ENCODE results near the gene NANP. TPM values are rescaled to one million over a fixed set of nuclear protein-coding genes. Genes with fewer than 3 reads are reported as not detected.

NANP gene
- total and polyA plus RNA-seq, 2 of the 13 experiments (the other 11 are each of a cell fraction or from before 2014, with no cell fraction given): 8.9 to 21.5 TPM

DNA sequence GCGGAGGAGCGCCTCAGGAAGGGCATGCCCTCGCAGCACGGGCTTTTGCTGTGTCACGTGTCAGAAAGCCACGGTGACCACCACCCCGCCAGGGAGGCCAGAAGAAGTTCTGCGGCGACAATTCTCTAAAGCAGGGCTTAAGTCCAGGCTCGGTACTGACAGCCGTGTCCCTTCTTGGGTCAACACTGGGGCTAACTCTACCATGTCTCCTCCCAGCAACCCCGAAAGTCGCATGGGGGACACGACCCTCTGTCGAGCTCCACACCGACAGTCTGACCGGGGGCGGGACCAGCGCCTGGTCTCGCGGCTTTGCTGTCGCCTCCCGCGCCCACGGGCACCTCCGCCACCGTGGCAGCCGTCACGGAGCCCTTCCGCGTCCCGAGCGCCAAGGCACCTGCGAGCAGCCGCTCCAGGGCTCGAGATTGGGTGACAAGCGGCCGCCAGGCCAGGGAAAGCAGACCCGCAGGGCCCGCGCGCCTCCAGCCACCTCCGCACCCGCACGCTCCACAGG is 534 bp downstream of the NANP start (continued):
- TF ChIP-seq, protein P1, sequence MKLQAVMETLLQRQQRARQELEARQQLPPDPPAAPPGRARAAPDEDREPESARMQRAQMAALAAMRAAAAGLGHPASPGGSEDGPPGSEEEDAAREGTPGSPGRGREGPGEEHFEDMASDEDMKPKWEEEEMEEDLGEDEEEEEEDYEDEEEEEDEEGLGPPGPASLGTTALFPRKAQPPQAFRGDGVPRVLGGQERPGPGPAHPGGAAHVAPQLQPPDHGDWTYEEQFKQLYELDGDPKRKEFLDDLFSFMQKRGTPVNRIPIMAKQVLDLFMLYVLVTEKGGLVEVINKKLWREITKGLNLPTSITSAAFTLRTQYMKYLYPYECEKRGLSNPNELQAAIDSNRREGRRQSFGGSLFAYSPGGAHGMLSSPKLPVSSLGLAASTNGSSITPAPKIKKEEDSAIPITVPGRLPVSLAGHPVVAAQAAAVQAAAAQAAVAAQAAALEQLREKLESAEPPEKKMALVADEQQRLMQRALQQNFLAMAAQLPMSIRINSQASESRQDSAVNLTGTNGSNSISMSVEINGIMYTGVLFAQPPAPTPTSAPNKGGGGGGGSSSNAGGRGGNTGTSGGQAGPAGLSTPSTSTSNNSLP (IDR thresholded peaks at IDR 0.05; ENCODE audit: low read depth, low read length): no peak
- TF ChIP-seq NFYB (CRISPR knock-in tag; IDR thresholded peaks at IDR 0.05) (0 out of 2 replicates have a peak, but pooled peaks have one; percentile 12), SIN3B (IDR thresholded peaks at IDR 0.05; ENCODE audit: low read length) (0 out of 2 replicates have a peak, but pooled peaks have one; percentile 21), ZNF547 (CRISPR knock-in tag; IDR thresholded peaks at IDR 0.05) (peak; percentile 76; the same call in 1 of the 2 replicates), ZNF431 (CRISPR knock-in tag; IDR thresholded peaks at IDR 0.05; ENCODE audit: borderline replicate concordance, low read depth) (peak; percentile 68; the same call in 1 of the 2 replicates), HOXD1 (CRISPR knock-in tag; IDR thresholded peaks at IDR 0.05) (peak; percentile 14; the same call in 1 of the 2 replicates), DPF2 (CRISPR knock-in tag; IDR thresholded peaks at IDR 0.05; ENCODE audit: borderline replicate concordance, low read depth) (0 out of 2 replicates have a peak, but pooled peaks have one; percentile 16), ZNF230 (CRISPR knock-in tag; IDR thresholded peaks at IDR 0.05) (no peak), ZNF329 (CRISPR knock-in tag; IDR thresholded peaks at IDR 0.05; ENCODE audit: low read depth) (peak; percentile 80), FOXA3 (CRISPR knock-in tag; IDR thresholded peaks at IDR 0.05) (no peak), CBX1 (IDR thresholded peaks at IDR 0.05; ENCODE audit: low read depth) (no peak), HES4 (CRISPR knock-in tag; IDR thresholded peaks at IDR 0.05; ENCODE audit: borderline replicate concordance) (no peak)
- TF ChIP-seq, protein P2, sequence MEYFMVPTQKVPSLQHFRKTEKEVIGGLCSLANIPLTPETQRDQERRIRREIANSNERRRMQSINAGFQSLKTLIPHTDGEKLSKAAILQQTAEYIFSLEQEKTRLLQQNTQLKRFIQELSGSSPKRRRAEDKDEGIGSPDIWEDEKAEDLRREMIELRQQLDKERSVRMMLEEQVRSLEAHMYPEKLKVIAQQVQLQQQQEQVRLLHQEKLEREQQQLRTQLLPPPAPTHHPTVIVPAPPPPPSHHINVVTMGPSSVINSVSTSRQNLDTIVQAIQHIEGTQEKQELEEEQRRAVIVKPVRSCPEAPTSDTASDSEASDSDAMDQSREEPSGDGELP (IDR thresholded peaks at IDR 0.05; ENCODE audit: borderline replicate concordance, low read depth): no peak
- TF ChIP-seq, protein P3, sequence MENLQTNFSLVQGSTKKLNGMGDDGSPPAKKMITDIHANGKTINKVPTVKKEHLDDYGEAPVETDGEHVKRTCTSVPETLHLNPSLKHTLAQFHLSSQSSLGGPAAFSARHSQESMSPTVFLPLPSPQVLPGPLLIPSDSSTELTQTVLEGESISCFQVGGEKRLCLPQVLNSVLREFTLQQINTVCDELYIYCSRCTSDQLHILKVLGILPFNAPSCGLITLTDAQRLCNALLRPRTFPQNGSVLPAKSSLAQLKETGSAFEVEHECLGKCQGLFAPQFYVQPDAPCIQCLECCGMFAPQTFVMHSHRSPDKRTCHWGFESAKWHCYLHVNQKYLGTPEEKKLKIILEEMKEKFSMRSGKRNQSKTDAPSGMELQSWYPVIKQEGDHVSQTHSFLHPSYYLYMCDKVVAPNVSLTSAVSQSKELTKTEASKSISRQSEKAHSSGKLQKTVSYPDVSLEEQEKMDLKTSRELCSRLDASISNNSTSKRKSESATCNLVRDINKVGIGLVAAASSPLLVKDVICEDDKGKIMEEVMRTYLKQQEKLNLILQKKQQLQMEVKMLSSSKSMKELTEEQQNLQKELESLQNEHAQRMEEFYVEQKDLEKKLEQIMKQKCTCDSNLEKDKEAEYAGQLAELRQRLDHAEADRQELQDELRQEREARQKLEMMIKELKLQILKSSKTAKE (CRISPR knock-in tag; IDR thresholded peaks at IDR 0.05; ENCODE audit: borderline replicate concordance): peak; percentile 41; the same call in 1 of the 2 replicates
- TF ChIP-seq, protein P4, sequence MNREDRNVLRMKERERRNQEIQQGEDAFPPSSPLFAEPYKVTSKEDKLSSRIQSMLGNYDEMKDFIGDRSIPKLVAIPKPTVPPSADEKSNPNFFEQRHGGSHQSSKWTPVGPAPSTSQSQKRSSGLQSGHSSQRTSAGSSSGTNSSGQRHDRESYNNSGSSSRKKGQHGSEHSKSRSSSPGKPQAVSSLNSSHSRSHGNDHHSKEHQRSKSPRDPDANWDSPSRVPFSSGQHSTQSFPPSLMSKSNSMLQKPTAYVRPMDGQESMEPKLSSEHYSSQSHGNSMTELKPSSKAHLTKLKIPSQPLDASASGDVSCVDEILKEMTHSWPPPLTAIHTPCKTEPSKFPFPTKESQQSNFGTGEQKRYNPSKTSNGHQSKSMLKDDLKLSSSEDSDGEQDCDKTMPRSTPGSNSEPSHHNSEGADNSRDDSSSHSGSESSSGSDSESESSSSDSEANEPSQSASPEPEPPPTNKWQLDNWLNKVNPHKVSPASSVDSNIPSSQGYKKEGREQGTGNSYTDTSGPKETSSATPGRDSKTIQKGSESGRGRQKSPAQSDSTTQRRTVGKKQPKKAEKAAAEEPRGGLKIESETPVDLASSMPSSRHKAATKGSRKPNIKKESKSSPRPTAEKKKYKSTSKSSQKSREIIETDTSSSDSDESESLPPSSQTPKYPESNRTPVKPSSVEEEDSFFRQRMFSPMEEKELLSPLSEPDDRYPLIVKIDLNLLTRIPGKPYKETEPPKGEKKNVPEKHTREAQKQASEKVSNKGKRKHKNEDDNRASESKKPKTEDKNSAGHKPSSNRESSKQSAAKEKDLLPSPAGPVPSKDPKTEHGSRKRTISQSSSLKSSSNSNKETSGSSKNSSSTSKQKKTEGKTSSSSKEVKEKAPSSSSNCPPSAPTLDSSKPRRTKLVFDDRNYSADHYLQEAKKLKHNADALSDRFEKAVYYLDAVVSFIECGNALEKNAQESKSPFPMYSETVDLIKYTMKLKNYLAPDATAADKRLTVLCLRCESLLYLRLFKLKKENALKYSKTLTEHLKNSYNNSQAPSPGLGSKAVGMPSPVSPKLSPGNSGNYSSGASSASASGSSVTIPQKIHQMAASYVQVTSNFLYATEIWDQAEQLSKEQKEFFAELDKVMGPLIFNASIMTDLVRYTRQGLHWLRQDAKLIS (CRISPR knock-in tag; IDR thresholded peaks at IDR 0.05): peak; percentile 73
- TF ChIP-seq, protein P5, sequence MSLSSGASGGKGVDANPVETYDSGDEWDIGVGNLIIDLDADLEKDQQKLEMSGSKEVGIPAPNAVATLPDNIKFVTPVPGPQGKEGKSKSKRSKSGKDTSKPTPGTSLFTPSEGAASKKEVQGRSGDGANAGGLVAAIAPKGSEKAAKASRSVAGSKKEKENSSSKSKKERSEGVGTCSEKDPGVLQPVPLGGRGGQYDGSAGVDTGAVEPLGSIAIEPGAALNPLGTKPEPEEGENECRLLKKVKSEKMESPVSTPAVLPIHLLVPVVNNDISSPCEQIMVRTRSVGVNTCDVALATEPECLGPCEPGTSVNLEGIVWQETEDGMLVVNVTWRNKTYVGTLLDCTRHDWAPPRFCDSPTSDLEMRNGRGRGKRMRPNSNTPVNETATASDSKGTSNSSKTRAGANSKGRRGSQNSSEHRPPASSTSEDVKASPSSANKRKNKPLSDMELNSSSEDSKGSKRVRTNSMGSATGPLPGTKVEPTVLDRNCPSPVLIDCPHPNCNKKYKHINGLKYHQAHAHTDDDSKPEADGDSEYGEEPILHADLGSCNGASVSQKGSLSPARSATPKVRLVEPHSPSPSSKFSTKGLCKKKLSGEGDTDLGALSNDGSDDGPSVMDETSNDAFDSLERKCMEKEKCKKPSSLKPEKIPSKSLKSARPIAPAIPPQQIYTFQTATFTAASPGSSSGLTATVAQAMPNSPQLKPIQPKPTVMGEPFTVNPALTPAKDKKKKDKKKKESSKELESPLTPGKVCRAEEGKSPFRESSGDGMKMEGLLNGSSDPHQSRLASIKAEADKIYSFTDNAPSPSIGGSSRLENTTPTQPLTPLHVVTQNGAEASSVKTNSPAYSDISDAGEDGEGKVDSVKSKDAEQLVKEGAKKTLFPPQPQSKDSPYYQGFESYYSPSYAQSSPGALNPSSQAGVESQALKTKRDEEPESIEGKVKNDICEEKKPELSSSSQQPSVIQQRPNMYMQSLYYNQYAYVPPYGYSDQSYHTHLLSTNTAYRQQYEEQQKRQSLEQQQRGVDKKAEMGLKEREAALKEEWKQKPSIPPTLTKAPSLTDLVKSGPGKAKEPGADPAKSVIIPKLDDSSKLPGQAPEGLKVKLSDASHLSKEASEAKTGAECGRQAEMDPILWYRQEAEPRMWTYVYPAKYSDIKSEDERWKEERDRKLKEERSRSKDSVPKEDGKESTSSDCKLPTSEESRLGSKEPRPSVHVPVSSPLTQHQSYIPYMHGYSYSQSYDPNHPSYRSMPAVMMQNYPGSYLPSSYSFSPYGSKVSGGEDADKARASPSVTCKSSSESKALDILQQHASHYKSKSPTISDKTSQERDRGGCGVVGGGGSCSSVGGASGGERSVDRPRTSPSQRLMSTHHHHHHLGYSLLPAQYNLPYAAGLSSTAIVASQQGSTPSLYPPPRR (CRISPR knock-in tag; IDR thresholded peaks at IDR 0.05; ENCODE audit: borderline replicate concordance): peak; percentile 67; the same call in 1 of the 2 replicates

Data from HepG2 (cell line).